HG03159 (cell line): ENCODE measurements around the gene PKMYT1.

Experiments
- ATAC-seq: cut with Tn5 transposase; IDR thresholded peaks from one replicate; pipeline ENCODE4 v1.9.1; 2021; ENCODE audit warnings: mild to moderate bottlenecking, moderate library complexity; ENCODE audit not compliant: unreplicated experiment

The PKMYT1 gene

GRCh38 chr16:3000540-3000939, 20.3 kb upstream of the PKMYT1 start:
- no peak for ATAC-seq

GRCh38 chr16:2999929-3000328, 19.7 kb upstream of the PKMYT1 start:
- ATAC-seq, result no peak

- no peak for ATAC-seq
These were observed 16.1 kb upstream of the PKMYT1 start for GRCh38 chr16:2996298-2996697.

GRCh38 chr16:2992383-2993081, 12.3 kb upstream of the PKMYT1 start:
- ATAC-seq, result no peak

- ATAC-seq, result no peak
These were observed 11.5 kb upstream of the PKMYT1 start for GRCh38 chr16:2991566-2992261.

GRCh38 chr16:2990891-2991290, 10.6 kb upstream of the PKMYT1 start:
- ATAC-seq, result no peak

GRCh38 chr16:2988590-2989099, 8.4 kb upstream of the PKMYT1 start:
- no peak for ATAC-seq

- ATAC-seq, result no peak
These were observed 7.6 kb upstream of the PKMYT1 start for GRCh38 chr16:2987833-2988232.

GRCh38 chr16:2987286-2987685, 7.0 kb upstream of the PKMYT1 start:
- no peak for ATAC-seq

- no peak for ATAC-seq
These were observed 6.5 kb upstream of the PKMYT1 start for GRCh38 chr16:2986623-2987188.

GRCh38 chr16:2985893-2986355, 5.7 kb upstream of the PKMYT1 start:
- no peak for ATAC-seq

- ATAC-seq, result no peak
These were observed 5.2 kb upstream of the PKMYT1 start for GRCh38 chr16:2985462-2985861.

GRCh38 chr16:2983706-2984136, 3.5 kb upstream of the PKMYT1 start:
- no peak for ATAC-seq

- ATAC-seq, result no peak
These were observed 2.2 kb upstream of the PKMYT1 start for GRCh38 chr16:2982402-2982801.

- ATAC-seq, result no peak
These were observed 1.6 kb upstream of the PKMYT1 start for GRCh38 chr16:2981899-2982250.

GRCh38 chr16:2981177-2981898, 1.1 kb upstream of the PKMYT1 start:
- ATAC-seq, result no peak

- ATAC-seq, result no peak
These were observed 498 bp downstream of the PKMYT1 start for GRCh38 chr16:2979669-2980226.

- ATAC-seq, result no peak
These were observed 2.8 kb downstream of the PKMYT1 start for GRCh38 chr16:2977440-2977839.

- no peak for ATAC-seq
These were observed 3.6 kb downstream of the PKMYT1 start for GRCh38 chr16:2976673-2977072.

- no peak for ATAC-seq
These were observed 4.0 kb downstream of the PKMYT1 start for GRCh38 chr16:2976201-2976600.

GRCh38 chr16:2975161-2975795, 5.0 kb downstream of the PKMYT1 start:
- no peak for ATAC-seq
